ENCODE measurements around the gene ABCA8. TPM values are rescaled to one million over a fixed set of nuclear protein-coding genes. Genes with fewer than 3 reads are reported as not detected.

ABCA8 gene
- 66.8 TPM for total RNA-seq

GRCh38 chr17:68955181-68955841 lies at the start of gene ABCA8:
Gene ABCA8, minus strand, starts transcription at chr17:68955392. Its CDS starts 13,358 bp downstream, at chr17:68942034.

Other genes starting within 250 kb of the ABCA8 start
- gene ABCA9, start 105.5 kb upstream of the ABCA8 start, total RNA-seq = 12.8 TPM
- 29.4 TPM for gene ABCA6, start 186.5 kb upstream of the ABCA8 start, total RNA-seq

Data from camera-type eye (tissue), 1 donor.